ENCODE measurements around the gene DPP4.

DNA sequence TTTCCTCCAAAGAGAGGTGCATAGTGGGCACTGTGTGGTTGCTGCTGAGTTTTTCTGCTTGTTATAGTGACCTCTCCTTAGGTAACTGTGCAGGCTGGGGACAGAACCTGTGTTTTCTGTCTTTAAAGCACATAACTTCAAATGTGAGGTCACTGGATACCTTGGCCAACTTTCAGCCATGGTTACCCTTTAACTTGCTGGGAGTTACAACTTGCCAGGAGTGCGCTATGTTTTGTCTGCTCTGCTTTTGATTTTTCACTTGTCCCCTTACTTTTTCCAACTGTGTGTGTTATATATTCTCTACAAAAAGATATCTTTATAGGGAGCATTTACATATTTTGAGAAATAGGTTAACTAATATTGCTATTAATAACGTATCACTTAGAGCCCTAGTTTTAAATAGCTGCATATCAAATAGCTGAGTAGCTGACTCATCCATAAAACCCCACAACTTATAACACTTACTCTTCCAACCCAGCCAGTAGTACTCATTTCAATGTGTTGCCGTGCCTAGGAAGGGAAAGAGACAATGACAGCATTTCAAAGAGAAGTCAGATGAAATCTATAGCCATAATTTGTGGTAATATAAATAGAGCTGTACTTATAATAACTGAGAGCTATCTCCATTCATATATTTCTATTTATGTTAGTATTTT is 51.6 kb downstream of the DPP4 start:
- TF ChIP-seq POLR2A (IDR thresholded peaks at IDR 0.05) (no peak), POLR2AphosphoS5 (IDR thresholded peaks at IDR 0.05) (no peak)
- TF ChIP-seq, protein P1, sequence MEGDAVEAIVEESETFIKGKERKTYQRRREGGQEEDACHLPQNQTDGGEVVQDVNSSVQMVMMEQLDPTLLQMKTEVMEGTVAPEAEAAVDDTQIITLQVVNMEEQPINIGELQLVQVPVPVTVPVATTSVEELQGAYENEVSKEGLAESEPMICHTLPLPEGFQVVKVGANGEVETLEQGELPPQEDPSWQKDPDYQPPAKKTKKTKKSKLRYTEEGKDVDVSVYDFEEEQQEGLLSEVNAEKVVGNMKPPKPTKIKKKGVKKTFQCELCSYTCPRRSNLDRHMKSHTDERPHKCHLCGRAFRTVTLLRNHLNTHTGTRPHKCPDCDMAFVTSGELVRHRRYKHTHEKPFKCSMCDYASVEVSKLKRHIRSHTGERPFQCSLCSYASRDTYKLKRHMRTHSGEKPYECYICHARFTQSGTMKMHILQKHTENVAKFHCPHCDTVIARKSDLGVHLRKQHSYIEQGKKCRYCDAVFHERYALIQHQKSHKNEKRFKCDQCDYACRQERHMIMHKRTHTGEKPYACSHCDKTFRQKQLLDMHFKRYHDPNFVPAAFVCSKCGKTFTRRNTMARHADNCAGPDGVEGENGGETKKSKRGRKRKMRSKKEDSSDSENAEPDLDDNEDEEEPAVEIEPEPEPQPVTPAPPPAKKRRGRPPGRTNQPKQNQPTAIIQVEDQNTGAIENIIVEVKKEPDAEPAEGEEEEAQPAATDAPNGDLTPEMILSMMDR (IDR thresholded peaks at IDR 0.05): no peak
